Midbrain (tissue), 1 donor: Measurements from ENCODE around the gene ASCL2.

Source experiments
- DNase-seq: peaks from one replicate; lab custom pipeline; 2025; lab: John Stamatoyannopoulos, UW

The ASCL2 gene

DNA sequence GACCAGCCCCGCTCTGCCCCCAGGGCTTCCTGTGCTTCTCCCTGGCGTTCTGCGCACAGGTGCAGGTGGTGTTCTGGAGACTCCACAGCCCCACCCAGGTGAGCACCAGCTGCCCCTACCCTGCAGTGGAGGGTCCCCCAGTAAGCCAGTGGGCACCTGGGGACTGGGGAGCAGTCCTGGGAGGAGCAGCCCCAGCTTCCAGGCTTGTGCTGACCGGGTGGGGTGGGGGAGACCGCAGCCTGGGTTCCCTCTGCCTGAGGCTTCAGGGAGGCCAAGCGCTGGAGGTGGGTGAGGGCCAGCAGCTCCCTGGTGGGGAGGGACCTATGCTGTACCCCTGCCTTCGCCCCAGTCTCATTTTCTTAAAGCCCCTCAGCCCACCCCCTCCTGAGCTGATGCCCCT is 38.3 kb upstream of the ASCL2 start:
- DNase-seq, result no peak

GRCh38 chr11:2307501-2308331 is 37.3 kb upstream of the ASCL2 start:
- DNase-seq, result no peak

- DNase-seq, result no peak
Measured at GRCh38 chr11:2306877-2307500, 36.6 kb upstream of the ASCL2 start.

- DNase-seq, result no peak
Measured at GRCh38 chr11:2306452-2306823, 36.0 kb upstream of the ASCL2 start.

DNA sequence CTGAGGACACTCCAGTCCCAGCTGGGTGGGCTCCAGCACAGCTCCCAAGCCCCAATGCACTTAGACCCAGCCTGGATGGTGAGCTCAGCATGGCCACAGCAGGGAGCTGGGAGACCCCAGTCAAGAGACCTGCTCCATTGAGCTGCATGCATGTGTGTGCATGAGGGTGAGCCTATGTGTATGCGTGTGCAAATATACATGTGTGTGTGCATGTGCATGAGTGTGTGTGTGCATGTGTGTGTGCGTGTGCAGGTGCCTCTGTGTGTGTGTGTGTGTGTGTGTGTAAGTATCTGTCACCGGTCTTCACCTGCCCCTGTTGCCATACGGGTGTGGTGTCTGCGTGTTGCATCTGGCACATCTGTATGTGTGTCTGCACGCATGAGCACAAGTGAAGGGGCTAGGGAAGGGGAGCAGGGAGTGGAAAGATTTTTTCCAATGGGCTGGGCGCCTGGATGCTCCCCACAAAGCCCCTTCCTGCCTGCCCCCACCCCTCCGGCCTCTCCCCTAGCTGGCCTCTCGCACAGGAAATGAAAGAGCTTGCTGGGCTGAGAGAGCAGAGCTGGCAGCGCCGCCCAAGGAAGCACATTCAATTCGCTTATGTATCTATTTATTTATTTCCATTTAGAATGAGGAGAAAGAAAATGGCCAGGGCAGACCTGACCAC is 35.5 kb upstream of the ASCL2 start:
- DNase-seq, result no peak

- peak; percentile 73 for DNase-seq
Measured at GRCh38 chr11:2305140-2305778, 34.9 kb upstream of the ASCL2 start.

DNA sequence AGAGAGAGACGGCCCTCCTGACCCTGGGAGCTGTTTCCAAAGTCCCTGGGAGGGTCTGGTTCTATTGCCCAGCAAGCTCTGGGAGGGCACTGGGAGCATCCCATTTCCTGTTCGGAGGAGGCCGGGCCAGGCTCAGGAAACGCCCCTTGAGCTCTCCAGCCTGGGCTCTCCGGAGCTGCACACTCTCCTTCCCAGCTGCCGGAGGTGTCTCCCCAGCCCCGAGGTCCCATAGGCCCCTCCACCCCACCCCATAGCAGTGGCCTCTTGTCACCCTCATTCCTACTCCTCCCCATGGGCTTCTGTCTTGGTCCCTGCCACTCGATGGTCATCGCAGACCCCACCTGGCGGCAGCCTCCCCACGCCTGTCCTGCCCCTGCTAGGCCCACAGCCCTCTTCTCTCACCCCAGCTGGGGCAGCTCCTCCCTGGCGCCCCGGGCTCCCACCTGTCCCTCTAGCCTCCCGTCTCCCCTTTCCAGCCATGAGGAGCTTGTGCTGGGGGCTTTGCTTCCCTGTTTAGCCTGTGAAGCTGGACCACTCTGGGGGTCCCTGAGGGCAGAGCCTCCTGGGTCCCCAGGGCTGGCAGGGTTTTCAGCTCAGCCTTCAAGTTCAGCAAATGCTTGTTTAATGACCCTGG is 34.2 kb upstream of the ASCL2 start:
- DNase-seq, result no peak

DNA sequence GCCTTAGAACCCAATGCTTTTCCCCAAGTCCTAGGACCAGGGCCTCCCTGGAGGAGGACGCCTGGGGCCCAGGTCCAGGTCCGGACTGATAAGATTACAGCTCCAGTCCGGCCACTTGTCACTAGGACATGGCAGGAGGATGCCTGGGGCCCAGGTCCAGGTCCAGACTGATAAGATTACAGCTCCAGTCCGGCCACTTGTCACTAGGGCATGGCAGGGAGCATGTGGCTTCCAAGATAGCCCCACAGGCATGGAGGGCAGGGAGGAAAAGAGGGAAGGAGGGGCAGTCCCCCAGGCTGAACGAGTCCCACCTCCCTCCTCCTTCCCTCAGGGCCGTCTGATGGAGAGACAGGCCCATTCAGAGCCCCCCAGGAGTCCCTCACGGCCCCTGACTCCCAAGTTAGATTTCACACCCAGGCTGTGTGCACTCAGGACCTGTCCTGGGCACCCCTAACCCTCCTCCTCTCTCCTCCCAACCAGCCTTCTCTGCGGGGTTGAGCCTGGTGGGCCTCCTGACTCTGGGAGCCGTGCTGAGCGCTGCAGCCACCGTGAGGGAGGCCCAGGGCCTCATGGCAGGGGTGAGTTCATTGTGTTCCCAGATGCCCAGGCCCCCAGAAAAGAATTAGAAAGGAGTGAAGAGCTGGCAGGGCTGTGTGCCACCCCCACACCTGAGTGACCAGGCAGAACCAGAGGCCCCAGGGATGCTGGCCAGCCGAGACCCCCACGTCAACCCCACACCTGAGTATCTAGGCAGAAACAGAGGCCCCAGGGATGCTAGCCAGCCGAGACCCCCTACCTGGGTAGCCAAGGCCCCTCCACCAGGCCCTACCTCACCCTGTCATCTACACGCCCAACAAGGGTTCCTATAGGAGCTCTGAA is 33.5 kb upstream of the ASCL2 start:
- no peak for DNase-seq

DNA sequence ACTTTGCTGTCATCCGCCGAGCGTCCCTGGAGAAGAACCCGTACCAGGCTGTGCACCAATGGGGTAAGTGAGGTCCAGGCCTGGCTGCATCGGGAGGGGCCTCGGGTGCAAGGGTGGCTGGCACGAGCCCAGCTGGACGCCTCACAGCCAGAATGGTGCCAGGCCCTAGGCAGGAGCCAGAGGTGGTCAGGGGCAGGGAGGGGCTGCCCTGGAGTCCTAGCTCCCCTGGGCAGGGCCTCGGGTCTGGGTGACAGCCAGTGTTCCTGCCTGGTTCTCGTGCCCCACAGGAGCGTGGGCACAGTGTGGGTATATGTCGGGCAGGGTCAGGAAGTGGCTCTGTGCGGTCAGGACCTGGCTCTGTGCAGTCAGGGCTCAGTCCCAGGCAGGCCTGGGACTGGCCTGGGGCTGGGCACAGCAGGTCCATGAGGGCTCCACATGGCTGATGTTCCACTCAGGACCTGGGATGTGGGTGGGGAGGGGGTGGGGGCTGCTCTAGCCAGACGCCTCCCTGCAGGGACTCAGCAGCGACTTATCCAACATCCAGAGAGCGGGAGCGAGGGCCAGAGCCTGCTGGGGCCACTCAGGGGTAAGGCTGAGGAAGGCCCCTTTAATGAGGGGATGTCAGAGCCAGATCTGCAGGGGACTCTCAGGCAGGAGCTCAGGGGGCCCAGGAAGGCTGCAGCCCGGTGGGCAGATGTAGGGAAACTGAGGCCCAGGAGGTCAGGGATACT is 32.7 kb upstream of the ASCL2 start:
- DNase-seq, result no peak

DNA sequence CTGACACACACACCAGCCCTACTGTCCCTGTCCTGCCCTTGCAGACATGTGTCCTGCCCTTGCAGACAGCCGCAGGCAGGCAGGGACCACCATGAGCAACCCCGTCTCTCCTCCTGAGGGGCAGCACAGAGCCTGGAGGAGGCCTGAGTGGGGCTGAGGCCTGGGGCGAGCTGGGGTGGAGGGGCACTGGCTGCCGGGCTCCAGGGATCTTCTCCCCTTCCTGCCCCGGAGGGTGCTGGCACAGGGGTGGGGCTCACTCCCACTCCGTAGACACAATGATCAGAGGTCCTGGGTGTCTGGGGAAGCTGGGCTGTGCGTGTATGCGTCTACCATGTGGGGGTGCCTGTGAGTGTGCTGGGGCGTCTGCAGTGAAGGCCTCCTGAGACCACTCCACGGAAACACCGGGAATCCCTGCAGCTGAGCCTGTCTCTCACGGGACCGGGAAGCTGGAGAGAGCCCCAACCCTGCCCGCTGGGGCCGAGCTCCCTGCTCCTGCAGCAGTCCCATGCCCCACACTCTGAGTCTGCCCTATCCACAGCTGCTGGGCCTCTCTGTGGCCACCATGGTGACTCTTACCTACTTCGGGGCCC is 32.0 kb upstream of the ASCL2 start:
- no peak for DNase-seq

DNA sequence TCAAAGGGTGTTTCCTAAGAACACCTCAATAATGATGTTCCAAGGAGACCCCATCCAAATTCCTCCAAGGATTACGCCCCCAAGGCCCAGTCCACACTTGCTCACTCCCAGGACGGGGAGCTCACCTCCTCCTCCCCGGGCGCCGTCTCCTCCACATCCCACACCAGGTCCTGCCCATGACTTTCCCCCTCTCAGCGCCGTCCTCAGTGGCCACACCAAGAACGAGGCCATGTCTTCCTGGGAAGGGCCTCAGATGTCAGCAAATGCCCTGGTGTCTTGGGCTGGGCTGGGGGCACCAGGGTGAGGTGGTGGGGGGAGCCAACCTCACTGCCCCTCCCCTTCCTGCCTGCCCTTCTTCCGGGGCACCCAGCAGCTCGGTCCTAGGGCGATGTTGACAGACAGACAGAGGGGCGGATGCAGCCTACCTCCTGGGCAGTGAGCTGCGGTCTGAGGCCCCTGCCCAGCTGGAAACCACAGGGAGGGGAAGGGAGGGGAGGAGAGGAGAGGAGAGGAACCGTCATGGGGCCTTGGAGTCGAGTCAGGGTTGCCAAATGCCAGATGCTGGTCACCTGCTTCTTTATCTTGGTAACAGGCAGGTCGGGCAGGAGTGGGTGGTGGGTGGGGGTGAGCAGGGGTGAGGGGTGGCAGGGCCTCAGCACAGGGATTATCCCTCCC is 31.4 kb upstream of the ASCL2 start, which contains the start of the genes C11orf21 and TSPAN32:
Gene C11orf21 (minus strand): TSS at position 288 of the 675 bp plus-strand sequence. CDS start 110 bp downstream, at position 178.
Gene TSPAN32 (plus strand): TSS at position 383 of the 675 bp plus-strand sequence. CDS start 137 bp downstream, at position 520.
- no peak for DNase-seq

- no peak for DNase-seq
Measured at GRCh38 chr11:2300936-2301630, 30.7 kb upstream of the ASCL2 start.

DNA sequence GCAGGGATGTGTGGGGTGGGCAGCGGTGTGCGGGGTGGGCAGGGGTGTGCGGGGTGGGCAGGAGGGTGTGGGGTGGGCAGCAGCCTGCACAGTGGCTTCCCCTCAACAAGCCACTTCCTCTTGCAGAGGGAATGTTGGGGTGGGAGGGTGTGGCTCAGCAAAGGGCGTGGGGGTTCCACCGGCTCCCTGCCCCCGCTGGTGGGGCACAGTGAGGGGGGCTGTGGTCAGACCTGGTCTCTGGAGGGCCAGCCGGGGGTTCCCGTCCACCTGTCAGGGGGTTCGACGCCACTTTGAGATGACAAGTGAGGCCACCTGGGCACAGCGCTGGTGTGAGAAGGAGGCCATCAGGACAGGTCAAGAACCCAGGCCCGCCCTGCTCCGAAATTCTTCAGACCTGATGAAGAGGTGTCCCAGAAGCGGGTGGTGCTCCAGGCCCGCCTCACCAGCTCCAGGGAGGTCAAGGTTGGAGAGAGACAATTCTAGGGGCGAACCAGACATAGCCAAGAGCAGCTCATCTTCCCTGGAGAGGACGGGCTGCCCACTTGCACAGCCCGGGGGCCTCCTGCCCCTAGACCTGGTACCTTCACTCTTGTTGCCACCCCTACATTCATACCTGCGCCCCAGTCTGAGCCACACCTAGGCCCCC is 30.0 kb upstream of the ASCL2 start:
- no peak for DNase-seq

DNA sequence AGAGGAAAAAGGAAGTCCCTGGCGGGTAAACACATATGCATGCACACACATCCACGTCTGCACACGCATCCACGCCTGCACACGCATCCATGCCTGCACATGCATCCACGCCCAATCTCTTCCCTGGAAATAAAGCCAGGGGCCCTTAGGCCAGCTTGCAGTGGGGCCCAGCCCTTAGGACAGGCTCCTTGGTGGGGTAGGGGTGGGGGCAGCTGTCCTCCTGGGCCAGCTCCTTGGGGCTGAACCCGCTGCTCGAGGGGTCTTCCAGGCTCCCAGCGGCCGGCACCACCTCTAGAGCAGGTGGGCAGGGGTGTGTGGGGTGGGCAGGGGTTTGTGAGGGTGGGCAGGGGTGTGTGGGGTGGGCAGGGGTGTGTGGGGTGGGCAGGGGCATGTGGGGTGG is 29.4 kb upstream of the ASCL2 start:
- no peak for DNase-seq

DNA sequence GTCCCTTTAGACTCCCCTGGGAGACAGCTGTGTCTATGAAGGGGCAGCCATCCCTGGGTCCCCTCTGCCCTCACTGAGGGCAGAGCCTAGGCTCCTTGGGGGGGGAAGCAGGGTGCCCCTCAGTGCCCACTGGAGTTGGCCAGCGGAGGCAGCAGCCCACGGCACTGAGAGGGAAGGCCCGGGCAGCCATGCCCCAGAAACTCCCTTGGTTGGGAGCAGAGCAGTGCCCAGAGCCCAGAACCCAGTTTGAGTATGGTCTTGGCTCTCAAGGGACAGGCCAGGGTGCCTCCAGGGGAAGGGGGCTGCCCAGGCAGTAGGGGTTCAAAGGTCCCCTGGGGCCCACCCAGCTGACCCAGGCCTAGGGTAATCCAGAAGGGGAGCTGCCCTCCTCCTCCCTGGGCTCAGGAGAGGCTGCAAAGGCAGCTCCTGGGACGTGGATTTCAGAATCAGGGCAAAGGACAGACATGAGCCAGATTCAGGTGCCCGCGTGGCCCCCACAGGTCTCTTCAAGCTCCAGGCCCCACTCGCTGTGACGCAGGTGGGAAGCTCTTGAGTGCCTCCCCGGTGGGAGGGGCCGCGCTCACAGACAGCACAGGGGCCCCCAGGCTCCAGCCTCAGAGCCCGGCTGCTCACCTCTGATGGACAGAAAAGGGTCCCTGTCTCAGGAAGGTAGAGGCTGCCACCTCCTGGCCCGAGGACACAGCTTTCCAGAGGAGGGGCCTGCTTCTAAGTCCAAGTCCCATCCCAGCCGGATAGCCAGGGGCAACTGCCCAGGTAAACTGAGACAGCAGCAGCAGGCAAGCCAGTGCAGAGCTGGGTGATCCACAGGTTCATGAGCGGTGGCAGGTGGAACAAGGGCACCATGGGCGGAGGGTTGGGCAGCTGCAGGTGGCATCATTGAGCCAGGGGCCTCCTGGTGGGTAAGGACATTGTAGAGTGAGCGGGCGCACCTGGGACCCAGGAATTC is 28.7 kb upstream of the ASCL2 start:
- no peak for DNase-seq

- no peak for DNase-seq
Measured at GRCh38 chr11:2298131-2298794, 27.9 kb upstream of the ASCL2 start.
